GM18508 (cell line): ENCODE data around the gene KCNMA1.
"Not testable (repeated sequence)": the region's sequence is repeated elsewhere in the genome, so short reads cannot be mapped to it uniquely, and the experiment has no call there.

Experiments used
- ATAC-seq: cut with Tn5 transposase; IDR thresholded peaks from one replicate; pipeline ENCODE4 v1.9.1; 2021; ENCODE audit warnings: moderate number of reproducible peaks; ENCODE audit not compliant: insufficient read depth, unreplicated experiment

Gene KCNMA1

DNA sequence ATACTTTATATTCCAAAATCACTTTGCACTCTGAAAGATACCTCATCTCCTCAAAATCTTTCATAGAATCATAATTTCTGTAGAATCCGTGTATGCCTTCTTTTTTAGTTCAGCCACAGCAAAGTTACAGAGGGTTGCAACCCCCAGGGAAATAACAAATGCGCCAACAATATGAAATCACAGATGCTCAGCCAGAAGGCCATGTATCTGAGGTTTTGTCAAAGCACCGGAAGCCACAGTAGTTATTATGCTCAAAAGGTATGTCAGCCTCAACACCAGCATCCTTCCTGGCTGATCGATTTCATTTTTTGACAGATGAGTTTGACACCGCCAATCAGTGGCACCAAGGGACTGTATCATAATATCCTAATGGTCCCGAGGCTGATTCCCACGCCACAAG lies 204.1 kb downstream of the KCNMA1 start:
- no peak for ATAC-seq

DNA sequence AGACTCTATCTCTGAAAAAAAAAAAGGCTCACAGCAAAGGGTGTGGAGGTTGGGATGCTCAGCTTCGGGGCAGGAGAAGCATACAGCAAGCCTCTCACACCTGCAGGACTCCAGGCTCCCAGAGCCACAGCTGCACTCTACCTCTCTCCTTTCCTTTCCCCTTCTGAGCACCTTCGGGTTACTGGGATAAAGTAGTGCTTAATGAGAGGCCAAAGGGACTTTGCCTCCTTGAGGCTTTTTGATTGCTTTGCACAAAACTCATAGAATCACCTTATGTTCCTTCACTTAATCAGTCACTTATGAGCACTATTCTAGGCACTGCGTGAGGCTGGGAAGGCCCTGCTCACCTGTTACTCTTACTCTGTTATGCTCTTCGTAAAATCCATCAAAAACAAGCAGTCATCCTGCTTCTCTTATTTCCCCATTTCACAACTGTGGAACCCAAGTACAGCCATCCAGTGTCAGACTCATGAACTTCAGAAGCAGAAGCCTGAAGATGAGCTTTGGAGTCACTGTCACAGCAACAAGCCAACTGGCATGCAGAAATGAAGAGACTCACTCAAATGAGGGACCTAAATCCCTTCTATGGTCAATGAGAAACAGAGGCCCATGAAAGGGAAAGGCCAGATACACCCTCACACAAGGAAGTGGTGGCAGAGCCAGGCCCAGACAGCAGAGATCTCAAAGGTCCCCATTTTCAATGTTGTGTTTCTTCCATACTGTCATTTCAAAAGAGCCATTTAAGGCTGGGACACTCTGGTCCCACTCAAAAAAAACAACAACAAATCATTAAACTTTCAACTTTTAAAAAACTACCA lies 205.4 kb downstream of the KCNMA1 start:
- ATAC-seq = no peak

DNA sequence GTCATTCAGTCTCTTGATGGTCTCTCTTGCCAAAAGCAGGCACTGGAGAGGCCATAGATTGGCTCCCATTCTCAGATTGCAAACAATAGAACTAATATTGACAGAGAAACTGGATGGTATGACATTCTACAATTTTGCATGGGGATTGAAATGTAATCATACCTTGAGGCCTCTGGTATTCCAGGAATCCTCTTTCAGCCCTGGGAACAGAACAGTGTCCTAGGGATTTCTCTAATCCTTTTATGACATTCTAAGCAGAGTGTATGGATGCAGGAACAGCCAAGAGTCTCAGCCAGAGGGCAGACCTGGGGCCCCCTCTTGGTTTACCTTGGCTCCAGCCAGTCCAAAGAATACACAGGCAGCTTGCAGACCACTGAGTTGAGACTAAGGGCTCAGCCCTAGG lies 206.4 kb downstream of the KCNMA1 start:
- no peak for ATAC-seq

DNA sequence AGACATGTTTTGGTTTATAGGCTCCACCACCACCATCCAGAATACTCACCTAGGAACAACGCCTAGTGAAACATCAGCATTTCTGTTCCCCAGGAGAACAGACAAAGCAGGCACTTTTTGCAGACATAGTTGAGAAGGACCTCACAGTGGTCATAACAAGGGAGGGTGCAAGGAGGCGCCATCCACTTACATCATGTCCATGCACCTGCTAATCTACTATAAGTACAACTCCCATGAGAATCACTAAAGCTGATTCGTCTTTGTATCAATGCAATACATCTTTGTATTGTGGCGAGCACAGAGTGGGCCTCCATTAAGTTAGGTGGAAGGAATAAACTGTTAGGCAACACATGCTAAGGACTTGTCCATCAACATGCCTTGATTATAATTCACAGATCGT lies 207.1 kb downstream of the KCNMA1 start:
- ATAC-seq = no peak

DNA sequence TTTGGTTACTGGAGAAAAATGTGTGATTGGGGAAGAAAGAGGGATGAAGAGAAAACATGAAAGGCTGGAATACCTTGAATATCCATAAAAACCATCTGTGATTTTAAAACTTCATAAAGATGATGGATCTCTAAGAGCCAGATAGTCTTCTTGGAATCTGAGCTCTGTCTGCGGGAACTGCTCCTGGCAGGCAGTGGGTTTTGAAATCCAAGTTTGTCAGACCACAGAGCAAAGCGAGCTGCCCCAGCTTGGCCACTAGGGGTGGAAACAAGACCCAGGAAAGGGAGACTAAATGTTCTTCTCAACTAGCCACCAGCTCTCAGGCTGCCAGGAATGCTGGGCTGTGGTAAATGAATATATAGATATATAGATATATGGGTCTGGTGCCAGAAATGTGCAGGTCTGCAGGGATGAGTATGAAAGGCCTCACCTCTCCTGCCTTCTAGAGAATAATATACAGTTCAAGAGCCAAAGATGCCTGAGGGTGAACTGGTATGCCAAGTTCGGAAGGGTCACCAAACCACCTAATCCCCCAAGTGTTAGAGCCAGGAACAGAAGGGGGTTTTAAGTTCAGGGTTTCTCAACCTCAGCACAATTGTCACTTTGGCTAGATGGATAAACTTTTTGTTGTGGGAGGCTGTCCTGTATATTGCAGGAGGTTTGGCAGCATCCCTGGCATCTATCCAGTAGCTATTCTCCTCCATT lies 208.8 kb downstream of the KCNMA1 start:
- ATAC-seq = no peak

DNA sequence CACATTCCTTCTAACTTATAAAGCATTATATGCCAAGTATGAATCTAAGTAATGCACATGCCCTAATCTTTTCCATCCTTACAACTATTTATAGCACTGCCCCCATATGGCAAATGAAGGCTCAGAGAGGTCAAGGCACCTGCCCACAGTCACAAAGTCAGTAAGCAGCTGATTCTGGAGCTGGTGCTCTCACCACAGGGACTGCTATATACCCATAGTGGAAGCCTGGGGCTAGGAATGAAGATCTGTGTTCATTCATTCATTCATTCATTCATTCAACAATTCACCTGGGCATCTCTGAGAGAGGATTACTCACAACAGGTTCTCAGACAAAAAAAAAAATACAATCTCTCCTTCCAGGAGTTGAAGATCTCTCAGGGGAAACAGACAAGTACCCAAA lies 213.4 kb downstream of the KCNMA1 start:
- ATAC-seq = no peak

DNA sequence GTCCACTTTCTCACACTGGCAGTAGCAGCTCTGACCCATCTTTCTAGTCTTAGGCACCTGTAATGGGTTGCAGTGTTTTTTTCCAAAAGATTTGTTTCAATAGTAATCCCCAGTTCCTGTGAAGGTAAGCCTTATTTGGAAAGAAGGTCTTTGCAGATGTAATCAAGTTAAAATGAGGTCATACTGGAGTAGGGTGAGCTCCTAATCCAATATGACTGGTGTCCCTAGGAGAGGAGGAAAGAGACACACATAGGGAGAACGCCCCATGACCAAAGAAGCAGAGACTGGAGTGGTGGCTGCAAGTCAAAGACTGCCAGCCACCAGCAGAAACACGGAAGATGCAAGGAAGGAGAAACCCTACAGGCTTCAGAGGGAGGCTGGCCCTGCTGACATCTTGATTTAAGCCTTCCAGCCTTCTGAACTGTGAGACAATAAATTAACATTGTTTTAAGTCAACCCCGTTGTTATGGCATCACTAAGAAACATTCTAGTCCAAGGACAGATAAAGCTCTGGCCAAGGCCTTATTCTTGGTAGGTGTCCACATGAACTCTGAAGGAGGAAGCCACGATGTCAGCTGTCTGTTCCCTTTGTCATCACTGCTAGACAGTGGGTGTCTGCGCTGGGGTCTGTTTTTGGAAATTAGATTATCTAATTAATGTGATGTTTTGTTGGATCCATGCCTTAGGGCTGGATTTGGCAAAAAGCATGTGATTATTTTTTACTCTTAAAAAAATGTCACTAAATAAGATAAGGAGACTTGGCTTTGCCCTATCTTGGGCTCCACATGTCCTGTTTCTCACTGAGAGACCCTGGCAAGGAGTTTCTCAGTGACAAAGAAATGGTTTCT lies 214.9 kb downstream of the KCNMA1 start:
- ATAC-seq = no peak

DNA sequence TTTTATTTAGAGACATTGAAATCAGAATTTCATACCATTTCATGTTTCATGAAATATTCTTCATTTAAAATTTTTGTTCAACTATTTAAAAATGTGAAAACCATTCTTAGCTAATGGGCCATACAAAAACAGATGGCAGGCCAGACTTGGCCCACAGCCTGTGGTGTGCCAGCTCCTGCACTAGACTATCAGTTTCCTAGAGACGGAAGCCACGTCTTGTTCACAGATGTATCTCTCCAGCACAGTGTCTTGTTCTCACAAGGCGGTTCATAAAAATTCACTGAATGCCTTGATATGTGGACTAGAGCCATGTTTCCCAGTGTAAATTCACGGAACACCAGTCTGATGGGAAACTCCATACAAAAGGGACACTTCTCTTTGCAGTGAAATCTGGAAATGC lies 216.0 kb downstream of the KCNMA1 start:
- ATAC-seq = no peak

DNA sequence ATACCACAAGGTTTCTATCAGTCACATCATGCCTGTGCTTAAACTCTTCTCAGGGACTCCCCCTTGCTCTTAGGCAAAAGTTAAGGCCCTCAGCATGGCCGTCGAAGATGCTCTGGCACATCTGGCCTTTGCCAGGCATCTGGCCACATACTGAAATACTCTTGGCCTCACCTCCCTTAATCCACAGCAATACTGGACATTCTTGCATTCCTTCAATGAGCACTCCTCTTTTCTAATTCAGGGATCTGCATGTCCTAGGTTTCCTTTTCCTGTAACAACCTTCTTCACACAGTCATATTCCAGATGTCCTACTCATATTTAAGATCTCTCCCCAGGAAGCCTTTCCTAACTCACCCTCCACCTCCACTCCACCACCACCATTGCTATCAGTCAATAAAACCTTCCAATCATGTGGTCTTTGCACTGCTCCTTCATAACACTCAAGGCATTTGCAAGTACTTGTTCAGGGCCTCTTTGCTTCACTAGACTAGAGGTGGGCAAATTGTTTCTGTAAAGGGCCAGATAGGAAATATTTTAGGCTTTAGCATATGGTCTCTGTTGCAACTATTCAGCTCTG lies 216.6 kb downstream of the KCNMA1 start:
- ATAC-seq = no peak

DNA sequence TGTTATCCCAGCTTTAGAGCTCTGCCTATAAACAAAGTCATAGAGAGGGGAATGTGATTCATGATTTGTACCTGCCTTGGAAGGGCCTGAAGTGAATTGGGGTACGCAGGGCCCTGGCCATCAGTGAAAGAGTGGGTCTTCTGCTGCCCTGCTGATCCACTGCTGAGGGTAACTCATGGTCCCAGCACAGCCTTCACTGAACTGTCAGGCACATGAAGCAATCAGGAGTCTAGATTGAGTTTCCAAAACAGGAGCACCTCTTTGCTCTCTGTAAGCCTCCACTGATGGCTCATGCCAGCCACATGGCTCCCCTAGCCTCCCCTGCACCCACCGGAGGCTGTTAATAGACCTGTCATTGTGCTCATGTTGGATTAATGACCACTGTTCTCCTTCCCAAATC lies 217.6 kb downstream of the KCNMA1 start:
- ATAC-seq = no peak

DNA sequence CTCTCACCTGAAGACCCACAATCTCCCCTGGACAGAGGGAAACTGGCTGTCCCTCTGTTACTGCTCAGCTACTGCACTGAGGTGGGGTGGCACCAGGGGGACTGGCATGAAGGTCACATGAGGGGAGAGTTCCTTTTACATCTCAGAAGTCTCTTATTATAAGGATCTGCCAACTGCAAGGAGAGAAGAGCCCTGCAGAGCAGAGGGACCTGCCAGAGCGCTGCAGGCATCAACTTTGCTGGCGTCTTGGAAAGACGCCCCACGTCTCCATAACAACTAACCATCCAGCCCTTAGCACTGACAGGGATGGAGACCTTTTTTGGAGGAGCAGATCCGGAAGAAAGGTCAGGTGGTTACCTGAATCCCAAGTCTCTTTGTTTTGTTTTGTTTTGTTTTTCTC lies 218.6 kb downstream of the KCNMA1 start:
- no peak for ATAC-seq

DNA sequence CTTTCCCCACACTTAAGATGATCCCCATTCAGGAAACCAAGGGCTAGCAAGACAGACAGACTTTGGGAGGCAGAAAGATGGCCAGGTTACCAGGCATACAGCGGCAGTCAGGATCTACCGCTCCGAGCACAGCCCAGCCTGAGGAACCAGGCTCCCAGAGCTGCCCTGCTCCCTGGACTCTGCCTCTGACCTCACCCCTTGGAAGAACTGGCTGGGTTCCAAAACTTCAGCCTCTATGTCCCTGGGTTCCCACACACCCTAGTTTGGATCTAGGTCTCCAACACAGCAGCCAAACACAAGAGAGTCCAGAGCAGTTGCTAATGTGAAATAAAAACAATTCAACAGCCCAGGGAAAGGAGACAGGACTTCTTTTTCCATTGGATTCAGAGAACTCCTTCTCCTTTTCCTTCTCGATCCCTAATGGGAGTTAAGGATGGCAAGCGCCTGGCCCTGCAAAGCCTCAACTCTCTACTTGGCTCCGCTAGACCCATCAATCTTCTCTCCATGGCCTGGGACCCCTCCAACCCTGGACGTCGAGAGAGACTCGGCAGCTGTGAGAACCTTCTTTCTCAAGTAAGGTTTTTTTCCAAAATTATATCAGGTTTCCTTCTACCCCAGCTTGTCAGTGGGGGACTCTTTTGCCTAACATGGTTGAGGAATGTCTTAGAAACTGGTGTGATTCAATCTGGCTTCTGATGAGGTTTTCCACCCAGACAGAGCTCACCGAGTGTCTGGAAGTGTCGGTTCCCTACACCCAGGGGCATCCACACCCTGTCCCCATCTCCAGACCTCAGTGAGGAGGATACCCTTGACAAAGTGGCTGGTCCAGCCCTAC lies 219.6 kb downstream of the KCNMA1 start:
- no peak for ATAC-seq

DNA sequence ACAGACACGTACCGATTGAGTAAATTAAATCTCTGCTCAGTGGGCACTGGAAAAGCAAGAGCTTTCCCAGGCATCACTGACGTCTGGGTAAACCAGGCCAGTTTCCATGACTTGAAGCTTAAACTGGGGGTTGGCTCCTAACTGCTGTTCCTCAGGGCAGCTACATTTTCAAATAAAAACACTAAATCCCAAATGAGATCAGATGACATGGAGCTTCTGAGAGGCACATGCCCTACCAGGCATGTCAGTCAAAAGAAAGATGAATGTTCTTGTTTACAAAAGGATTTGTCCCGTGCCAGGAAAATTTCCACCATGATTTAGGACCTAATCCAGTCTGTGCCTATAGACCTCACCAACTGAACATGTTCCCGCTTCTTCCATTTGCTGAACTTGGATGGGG lies 220.2 kb downstream of the KCNMA1 start:
- no peak for ATAC-seq

DNA sequence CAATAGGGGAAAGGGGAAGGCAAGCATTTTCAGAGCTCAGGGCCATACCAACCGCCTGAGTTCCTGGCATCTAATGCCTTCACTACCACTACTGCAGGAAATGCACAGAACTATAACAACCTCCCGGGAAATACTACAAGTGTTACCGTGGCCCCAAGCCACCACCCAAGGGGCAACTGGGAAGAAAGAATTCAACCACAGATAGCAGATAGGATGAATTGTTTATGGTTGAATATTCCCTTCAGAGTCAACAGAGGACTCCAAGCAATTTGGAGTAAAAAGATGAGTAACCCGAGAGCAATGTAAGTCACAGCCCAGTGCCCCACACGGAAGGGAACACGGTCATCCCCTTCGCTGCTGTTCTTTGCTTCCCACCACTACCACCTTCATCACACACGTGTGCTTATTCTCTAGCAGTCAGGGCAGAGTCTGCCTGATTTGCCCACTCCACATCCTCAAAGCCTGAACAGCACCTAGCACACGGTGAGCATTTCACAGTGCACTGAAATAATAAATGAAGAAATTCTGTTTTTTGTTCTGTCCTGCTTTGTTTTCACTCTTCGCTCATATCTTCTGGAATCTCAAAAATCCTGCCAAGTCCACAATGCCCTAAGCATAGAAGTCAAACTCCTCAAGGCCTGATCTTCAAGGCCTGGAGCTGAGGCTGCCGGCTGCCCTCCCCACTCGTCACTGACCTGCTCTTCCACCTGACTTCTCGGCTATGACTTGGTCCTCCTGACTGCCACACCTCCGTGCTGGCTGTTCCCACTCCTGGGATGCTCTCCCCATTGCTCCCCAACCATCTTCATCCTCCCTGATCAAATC lies 221.1 kb downstream of the KCNMA1 start:
- ATAC-seq = no peak

DNA sequence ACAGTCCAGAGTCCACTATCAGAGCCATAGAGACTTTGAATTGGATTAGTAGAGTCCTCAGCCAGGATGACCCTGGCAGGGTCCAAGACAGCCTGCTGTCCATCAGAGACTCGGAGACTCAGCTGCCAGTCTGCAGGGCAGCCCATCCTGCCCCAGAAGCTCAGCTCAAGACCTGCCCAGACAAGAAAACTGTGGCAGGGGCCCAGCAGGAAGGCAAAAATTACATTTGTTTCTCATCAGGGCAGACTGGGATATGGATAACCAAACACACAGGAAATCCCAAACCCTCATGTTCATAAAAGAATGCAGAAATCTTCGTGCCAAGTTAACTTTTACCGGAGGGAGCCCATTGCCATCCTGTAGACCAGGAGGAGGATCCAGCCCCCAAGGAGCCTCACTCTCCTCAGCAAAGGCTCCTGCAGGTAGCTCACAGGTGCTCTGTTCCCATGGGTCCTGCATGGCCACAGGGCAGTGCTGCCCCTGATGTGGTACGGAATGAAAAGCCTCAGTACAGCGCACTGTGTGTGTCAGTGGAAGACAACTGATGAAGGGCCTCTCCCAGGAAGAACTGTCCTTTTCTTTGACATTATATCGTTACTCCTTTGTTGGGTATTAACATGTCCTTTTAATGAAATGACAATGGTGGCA lies 222.2 kb downstream of the KCNMA1 start:
- ATAC-seq = no peak

DNA sequence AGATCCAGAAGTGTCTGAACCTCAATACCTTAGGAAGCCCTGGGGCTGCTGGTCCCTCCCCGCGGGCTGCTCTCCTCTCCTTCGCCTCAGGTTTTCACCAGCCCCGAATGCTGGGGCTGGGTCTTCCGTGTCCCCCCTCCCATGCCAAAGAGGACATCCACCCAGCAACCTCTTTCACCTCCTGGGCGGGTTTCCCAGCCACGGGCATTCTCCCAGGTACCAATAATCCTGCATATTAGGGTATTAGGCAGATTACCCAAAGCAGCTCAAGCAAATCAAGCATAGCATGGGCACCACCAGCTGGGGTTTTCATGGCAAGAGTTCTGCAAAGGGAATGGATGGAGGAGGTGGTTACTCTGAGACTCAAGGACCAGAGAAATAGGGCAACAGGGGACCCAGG lies 224.4 kb downstream of the KCNMA1 start:
- no peak for ATAC-seq

DNA sequence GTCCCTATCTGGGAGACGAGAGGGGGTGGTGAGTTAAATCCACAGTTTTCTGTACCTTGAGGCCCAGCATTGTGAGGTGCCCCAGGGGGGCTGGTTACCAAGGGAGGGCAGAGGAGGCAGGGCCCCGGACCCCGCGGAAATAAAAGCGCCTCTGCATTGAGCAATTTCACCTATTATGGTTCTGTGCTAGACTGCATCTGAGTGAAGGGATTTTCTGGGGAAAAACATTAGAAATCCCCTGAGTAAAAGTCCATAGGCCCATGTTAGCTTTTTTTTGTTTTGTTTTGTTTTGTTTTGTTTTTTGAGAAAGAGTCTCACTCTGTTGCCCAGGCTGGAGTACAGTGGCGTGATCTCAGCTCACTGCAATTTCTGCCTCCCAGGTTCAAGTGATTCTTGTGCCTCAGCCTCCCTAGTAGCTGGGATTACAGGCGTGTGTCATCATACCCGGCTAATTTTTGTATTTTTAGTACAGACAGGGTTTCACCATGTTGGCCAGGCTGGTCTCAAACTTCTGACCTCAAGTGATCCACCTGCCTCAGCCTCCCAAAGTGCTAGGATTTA lies 225.0 kb downstream of the KCNMA1 start:
- not testable (repeated sequence) for ATAC-seq

DNA sequence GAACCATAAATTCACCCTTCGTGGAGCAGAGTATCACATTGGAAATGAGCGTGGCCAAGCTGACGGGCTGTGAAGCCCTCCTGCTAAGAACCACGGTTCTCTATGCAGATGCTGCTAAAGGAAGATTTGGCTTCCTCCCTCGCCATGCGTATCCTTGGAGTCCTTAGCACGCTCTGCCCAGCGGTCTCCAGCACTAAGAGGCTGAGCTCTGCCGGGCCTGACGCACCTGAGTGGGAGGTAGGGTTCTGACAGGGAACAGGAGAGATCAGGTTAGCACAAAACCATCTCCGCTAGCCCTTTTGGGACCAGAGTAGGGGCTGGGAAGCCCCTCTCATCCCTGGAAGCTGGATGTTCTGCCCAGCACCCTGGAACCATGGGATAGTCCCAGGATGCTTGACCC lies 225.8 kb downstream of the KCNMA1 start:
- ATAC-seq = no peak
